GM19238 (cell line): ENCODE measurements around the gene MEMO1.
"Not testable (repeated sequence)": the region's sequence is repeated elsewhere in the genome, so short reads cannot be mapped to it uniquely, and the experiment has no call there.

Experiments used
- DNase-seq: peaks from one replicate; pipeline ENCODE4 v3.0.0; 2011; ENCODE audit warnings: low spot score; ENCODE audit not compliant: insufficient read length

Gene MEMO1

DNA sequence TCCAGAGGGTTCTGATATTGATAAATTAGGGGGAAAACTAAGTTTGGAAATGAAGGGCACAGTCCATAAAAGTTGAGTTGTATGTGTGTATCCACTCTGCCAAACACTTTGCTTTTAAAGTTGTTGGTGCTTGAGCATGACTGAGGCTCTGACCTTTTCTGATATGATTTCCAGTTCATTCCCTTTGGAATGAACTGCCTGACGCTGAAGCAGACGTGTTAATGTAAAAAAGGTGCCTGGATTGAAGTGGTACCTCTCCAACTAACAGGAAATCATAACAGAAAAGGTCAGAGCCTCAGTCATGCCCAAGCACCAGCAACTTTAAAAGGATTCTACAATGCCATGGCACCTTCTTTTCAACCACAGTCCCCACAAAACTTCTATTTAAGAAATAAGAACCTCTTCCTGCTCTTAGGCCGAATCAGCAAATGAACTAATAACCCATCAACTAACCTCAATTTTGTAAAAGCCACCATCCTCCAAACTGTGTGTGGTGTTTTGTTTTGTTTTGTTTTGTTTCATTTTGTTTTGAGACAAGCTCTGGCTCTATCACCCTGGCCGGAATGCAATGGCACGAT is 52.6 kb downstream of the MEMO1 start:
- DNase-seq = no peak

DNA sequence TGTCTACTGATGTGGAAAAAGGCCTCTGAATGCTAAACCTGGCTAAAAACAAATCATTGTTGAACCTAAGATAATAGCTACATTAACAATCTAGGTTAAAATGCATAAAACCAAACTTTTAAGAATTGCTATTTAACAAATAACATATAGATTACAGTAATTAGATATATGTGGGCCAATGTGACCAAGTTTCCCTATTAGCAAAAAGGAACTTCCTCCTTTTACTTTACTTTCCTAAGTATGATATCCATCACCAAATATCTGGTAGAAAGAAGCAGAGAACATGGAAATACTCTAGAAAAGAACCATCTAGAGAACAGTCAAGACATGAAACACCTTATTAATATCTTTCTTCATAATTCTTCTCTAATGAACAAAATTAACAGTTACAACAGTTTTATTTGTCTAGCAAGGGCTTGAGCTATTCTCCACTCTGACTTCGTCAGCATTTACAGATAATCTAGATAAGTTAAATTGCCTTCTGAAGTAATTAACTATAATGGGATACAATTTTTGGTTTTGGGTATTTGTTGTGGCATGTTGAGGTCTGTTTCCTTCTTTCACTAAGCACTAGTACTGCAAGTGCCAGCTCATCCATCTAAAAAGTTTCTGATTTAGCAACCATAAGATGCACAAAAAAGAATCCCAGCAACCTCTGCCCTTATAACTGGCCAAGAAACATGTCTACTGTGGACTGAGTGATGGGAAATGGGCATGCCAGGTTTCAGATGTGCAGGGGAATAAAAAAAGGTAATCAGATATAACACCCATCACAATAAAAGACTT is 53.3 kb downstream of the MEMO1 start:
- DNase-seq = no peak

DNA sequence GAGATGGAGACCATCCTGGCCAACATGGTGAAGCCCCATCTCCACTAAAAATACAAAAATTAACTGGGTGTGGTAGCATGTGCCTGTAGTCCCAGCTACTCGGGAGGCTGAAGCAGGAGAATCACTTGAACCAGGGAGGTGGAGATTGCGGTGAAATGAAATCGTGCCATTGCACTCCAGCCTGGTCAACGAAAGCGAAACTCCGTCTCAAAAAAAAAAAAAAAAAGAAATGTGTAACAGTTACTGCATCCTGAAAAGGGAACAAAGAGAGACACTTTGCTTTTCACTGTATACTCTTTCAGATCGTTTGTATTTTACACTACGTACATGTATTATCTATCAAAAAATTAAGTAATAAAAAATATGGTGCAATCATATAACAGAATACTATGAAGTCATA is 53.9 kb downstream of the MEMO1 start:
- not testable (repeated sequence) for DNase-seq

DNA sequence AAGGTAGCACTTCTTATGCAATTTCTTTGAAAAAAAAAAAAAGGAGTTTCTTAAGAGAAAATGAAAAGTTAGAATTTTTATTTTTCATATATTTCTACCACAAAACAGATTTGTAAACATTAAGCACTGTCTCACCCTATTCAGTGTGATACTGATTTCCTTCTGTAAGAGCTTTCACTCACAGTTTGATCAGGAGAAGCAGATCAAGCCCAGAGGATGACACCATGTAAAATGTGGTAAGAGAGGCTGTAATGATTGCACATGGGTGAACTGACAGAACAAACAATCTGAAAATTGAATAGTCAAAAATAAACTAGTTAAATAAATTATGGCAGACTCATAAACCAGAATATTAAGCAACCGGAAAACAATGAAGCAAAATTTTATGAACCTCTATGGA is 54.5 kb downstream of the MEMO1 start:
- DNase-seq = no peak

DNA sequence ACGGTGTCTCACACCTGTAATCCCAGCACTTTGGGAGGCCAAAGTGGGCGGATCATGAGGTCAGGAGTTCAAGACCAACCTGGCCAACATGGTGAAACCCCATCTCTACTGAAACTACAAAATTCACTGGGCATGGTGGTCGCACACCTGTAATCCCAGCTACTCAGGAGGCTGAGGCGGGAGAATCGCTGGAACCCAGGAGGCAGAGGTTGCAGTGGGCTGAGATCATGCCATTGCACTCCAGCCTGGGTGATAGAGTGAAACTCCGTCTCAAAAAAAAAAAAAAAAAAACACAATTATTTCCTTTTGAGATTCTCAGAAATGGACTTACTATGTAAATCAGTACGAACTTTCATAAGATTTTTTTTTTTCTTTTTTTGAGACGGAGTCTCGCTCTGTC is 57.7 kb downstream of the MEMO1 start:
- DNase-seq = not testable (repeated sequence)

DNA sequence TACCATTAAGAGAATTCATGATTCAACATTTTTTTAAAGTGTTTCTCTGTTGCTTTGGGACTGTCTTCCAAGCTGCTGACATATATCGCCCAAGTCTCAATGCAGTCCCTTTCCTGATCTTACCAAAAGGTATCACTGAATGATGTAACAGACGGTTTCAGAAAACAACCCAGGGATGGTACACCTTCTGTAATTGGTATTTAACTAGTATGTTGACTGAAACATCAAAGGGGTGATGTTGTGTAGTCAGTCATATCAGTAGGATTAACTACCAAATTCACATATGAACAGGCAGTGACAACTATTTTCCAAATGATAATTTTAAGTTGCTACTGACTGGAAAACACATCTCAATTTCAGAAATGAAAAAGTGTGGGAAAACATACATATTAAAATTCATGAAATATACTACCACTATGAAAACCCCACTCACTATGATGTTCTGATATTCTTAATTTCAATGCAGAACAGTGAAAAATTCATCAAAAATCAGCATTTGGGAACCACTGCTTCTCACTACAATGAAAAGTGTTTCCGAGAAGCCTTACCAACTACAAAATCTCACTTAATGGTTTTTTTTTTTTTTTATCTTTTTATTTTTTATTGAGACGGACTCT is 59.8 kb downstream of the MEMO1 start:
- no peak for DNase-seq

DNA sequence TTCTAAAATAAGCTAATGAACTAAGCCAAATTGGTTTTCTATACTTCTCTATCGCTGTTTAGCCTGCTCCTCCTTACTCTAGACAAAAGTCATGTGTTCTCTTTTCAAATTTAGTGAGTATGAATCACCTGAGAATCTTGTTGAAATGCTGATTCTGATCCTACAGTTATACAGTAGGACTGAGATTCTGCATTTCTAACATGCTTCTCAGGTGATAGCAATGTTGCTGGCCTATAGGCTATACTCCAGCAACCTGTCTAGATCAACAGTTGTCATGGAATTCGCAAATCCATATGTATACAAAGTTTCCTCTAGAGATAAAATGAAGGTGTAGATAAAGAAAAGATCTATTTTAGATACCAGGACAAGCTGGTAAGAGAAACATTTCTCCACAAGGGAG is 62.9 kb downstream of the MEMO1 start:
- DNase-seq = no peak

DNA sequence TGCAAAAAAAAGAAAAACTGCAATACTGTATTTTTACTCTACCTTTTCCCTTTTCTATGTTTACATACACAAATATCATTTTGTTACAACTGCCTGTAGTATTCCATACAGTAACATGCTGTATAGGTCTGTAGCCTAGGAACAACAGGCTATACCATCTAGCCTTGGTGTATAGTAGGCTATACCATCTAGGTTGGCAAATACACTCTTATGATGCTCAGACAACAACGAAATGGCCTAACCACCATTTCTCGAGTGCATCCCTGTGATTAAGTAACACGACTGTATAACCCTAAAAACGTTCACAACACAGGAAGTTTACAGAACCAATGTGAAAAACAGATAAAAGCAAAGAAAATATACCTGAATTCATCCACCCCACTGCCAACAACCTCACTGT is 64.0 kb downstream of the MEMO1 start:
- DNase-seq = no peak

DNA sequence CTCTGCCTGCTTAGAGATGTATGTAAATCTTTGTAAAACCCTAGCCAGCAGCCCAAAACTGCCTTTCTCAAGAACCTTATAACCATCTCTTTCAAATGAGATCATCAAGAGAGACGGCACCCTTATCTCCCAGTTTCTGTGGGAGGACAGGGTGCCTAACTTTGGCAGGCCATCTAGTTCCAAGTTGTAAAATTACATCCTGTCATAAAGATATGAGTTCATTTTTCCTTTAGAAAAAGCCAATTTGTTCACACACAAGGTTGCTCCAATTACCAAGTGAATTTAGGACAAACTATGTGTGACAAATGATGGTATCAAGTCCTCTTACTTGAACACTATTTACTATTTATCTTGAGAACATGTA is 65.3 kb downstream of the MEMO1 start:
- no peak for DNase-seq

DNA sequence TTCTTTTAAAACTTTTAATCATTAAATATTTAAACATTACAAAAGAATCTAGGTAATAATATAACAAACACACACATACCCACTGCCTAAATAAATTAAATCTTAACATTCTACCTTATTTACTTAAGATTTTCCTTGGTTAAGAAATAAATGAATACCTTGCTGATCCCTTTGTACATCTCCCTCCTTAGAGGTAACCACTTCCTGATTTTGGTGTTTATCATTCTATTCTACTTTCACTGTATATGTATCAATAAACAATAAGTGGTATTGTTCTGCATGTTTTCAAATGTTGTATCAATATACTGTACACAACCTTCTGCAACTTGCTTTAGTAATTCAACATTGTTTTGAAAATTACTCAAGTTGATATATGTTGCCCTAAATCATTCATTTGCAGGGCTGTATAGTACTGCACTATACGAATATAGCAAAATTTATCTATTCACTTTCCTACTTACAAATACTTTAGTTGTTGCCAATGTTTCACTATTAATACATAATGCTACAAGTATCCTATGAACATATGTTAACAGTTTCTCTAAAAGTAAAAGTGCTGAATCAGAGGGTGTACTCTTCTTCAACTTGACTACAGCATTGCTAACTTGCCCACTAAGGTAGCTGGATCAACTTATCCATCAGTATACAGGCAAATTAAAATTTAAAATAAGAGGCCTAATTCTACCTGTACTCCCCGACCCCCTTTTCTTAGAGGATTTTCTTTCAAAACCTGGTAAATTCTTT is 65.8 kb downstream of the MEMO1 start:
- DNase-seq = no peak

DNA sequence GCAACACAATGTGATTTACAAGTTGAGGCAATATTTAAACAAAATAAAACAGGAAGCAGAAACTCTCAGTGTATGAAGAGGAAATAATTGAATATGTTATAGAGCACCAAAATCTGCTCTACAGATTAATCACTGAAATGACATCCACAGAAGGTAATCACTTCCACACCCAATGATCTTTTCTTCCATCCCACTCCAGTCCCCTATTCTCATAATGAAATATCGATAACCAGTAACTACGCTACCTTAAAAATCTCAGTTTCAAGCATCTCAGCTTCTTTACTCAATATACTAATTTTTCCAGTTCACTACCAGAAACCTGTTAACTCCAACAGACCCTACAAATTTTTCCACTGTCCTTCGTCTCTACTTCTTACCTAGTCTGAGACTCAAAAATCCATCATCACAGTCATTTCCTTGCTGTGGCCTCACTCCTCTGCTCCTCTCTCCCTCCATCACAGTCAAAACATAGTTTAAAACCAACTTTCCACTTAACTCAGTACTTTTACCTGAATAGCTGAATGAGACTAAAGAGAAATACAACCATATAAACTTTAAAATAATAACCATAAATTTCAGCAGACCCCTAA is 67.1 kb downstream of the MEMO1 start:
- DNase-seq = no peak

DNA sequence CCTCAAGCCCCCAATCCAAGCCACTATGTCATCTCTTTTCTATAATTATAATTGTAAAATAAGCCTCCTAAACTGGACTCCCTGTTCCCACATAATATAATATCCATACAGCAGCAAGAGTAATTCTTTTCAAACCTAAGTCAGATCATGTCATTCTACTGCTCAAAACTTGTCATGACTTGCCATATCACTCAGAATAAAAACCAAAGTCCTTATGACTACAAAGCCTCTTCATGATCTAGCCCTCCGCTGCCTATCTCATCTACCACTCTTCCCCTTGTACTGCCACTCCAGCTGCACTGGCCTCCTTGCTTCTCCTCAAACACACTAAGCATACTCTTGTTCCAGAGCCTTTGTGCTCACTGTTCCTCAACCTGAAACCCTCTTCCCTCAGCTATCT is 69.9 kb downstream of the MEMO1 start:
- DNase-seq = no peak

DNA sequence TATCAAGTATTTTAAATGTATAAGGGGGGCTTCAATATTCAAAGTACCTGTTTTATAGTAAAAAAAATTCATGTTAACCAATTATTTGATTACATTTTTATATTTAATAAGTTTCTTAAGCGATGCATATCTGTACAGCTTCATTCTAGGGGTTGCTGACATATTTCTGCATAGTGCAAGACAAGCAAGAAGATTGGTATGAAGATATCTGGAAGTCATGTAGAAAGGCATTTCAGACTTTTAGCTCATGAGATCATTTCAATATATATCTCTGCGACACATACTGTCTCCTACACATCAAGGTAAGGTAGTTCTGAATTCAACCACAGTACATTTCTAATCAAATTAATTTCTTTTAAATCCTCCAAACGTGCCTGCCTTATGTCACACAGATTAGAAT is 73.1 kb downstream of the MEMO1 start:
- DNase-seq = no peak

DNA sequence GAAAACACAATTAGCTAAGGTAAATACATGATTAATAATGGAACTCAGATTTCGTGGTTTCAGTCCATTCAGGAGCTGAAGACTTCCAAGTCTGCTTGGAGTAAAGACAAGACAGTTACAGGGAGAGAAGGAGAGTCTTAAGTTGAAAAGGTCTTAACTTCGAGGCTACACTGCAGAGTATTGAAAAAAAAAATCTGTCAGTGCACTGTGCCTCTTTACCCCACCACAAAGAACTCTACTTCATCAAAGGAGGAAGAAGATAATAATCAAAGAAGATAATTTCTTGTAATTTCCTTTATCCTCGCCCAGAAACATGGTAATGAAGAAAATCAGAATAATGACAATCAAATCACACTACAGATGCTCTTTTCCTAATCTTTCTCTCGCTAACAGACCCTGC is 75.4 kb downstream of the MEMO1 start:
- no peak for DNase-seq

DNA sequence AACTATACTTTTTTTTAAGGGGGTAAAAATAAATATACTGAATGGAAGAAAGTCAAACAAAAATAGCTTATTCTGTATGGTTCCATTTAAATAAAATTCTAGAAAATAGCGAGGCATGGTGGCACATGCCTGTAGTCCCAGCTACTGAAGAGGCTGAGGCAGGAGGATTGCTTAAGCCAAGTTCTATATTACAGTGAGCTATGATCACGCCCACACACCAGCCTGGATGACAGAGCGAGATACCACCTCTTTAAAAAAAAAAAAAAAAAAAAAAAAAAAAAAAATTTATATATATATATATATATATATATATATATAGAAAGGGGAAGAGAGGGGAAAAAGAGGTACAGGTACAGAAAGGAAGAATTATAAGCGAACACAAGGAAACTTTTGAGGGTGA is 77.7 kb downstream of the MEMO1 start:
- DNase-seq = no peak

DNA sequence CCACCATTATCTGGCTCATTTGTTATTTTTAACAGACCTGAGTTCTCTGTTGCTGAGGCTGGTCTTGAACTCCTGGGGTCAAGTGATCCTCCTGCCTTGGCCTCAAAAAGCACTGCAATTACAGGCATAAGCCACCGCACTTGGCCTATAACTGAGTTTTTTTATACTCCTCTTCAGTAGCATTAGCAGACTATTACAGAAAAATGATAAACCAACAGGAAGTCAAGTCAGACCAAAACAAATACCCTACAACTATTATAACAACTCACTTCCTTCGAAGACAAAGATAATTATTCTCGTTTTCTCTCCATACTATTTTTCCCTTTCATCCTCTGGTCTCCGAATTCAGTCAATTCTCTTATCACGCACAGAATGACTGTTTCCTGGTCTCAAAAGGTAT is 78.2 kb downstream of the MEMO1 start:
- no peak for DNase-seq

DNA sequence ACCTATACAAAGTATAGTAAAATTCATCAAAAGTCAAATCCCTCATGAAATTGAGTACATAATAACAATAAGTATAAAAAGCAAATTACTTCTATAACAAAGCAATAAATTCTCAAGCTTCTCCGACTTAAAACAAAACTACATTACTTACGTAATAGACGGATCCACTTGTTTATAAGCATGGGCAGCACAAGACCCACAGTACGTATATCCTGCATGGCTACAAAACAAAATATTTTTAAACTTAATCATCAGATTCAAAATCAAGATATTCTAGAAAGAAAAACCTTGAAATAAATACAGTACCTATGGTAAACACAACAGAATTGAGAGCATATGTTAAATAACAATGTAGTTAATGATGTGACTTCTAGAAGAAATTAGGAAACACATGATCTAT is 78.9 kb downstream of the MEMO1 start:
- no peak for DNase-seq

DNA sequence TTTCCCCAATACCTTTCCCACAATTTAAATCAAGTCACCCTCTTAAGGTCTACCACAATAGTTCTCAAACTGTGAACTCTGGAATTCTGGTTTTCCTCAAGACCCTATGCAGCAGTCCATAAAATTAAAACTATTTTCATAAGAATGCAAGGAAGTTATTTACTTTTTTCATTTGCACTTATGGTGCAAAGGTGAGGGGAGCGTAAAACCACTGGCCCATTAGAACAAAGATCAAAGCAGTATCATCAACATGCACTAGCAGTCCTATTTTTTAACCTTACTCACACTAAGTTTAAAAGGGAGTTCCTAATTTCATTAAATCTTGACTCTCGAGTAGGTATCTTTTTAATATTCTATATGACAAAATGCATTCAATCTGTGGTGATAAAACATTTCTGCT is 85.3 kb downstream of the MEMO1 start:
- no peak for DNase-seq

DNA sequence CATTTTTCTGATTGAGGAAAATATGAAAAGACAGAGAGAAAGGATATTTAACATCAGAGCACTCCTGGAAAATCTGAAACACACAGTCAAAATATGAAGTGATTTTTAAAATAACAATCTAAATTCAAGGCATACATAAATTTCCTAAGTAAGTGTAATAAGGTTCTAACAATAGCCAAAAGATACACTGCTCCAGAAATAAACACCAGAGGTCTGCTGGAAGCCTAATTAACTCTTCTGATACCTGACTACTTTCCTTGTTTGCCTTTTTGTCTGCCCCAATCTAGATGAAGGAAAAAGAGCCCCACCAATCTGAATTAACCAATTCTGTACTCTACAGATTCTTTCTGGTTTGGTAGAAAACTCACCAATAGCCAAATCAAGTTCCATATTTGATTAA is 87.1 kb downstream of the MEMO1 start:
- no peak for DNase-seq

DNA sequence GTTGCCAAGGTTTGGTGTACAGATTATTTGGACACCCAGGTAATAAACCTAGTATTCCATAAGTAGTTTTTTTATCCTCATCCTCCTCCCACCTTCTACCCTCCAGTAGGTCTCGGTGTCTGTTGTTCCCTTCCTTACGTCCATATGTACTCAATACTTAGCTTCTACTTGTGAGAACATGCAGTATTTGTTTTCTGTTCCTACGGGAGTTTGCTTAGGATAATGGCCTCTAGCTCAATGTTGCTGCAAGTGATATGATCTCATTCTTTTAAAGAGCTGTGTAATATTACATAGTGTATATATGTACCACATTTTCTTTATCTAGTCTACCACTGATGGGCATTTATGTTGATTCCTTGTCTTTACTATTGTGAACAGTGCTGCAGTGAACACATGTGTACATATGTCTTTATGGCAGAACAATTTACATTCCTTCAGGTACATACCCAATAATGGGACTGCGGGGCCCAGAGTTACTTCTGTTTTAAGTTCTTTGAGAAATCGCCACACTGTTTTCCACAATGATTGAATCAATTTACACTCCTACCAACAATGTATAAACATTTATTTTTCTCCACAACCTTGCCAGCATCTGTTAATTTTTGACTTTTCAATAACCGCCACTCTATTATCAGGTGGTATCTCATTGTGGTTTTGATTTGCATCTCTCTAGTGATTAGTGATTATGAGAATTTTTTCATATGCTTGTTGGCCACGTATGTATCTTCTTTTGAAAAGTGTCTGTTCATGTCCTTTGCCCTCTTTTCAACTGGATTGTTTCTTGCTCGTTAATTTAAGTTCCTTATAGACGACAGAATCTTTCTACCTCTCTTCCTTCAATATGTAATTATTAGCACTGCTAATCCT is 88.0 kb downstream of the MEMO1 start:
- DNase-seq = no peak

DNA sequence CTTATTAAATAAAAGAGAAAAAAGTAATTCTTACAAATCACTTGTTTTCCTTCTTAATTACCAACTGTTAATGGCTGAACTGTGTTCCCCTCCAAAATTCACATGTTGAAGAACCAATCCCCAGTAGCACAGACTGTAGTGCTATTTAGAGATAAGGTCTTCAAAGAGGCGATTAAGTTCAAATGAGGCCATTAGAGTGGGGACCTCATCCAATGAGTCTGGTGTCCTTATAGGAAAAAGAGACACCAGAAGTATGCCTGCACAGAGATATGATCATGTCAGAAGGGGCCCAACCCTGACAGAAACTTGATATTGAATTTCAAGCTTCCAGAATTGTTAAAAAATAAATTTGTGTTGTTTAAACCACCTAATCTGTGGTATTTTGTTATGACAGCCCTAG is 89.8 kb downstream of the MEMO1 start:
- DNase-seq = no peak
